Measurements from ENCODE around the gene HLA-DQB1. TPM values are rescaled to one million over a fixed set of nuclear protein-coding genes. Genes with fewer than 3 reads are reported as not detected.
"Not testable (repeated sequence)": the region's sequence is repeated elsewhere in the genome, so short reads cannot be mapped to it uniquely, and the experiment has no call there.

Gene HLA-DQB1
- total RNA-seq, 1 experiment from 2014 or later = 3.8 TPM

- no peaks in the 10 kb centered on the region for H3F3A ChIP-seq (ENCODE audit: insufficient read depth, low read depth)
- DNase-seq = no peak
- ChIA-PET POLR2A (ENCODE audit: unreplicated experiment) (no interaction called here), CTCF (no interaction called here)
- H3K9me2 ChIP-seq (ENCODE audit: insufficient read depth) = no peaks in the 10 kb centered on the region
- H3K4me3 ChIP-seq = no peak overlapping the region
- H3K27me3 ChIP-seq (ENCODE audit: insufficient read depth, low read depth) = peaks cover 25% of the 10 kb centered on the region
- H3K9me3 ChIP-seq (ENCODE audit: insufficient read depth, low read depth) = no peaks in the 10 kb centered on the region
- intact Hi-C loops (cut with micrococcal nuclease; ENCODE audit: unreplicated experiment) = no loop called here
- H3K36me3 ChIP-seq (ENCODE audit: low read depth) = no peaks in the 10 kb centered on the region
- no peaks in the 10 kb centered on the region for H4K20me1 ChIP-seq (ENCODE audit: insufficient read depth)
- no peak overlapping the region for H3K27ac ChIP-seq
- no peak overlapping the region for H2AFZ ChIP-seq
- H3K79me2 ChIP-seq (ENCODE audit: low read depth) = no peaks in the 10 kb centered on the region
- TF ChIP-seq CTCF (conservative IDR thresholded peaks at IDR 0.05) = no peak
- TF ChIP-seq EZH2 (IDR thresholded peaks at IDR 0.05; ENCODE audit: low read depth) = no peak
- no peak overlapping the region for H3K4me2 ChIP-seq
- H3K4me1 ChIP-seq (replicated peaks; ENCODE audit: insufficient read depth) = no peaks in the 10 kb centered on the region
- BruUV-seq (replicated peaks) = no TSS peak
These were observed 28.6 kb downstream of the HLA-DQB1 start for GRCh38 chr6:32637883-32638282.

GRCh38 chr6:32637219-32637880 is 29.1 kb downstream of the HLA-DQB1 start, which contains the start of gene HLA-DQA1:
HLA-DQA1 (plus strand) TSS chr6:32637406; CDS start chr6:32637459, 53 bp downstream.
- no peak within 1 kb of the TSS for H3K4me3 ChIP-seq
- no peak within 1 kb of the TSS for H3K4me2 ChIP-seq
- TF ChIP-seq CTCF (conservative IDR thresholded peaks at IDR 0.05) (no peak), EZH2 (IDR thresholded peaks at IDR 0.05; ENCODE audit: low read depth) (no peak)
- peaks cover 25% of the 10 kb centered on the region for H3K27me3 ChIP-seq (ENCODE audit: insufficient read depth, low read depth)
- no TSS peak for BruUV-seq (replicated peaks)
- ChIA-PET CTCF (no interaction called here), POLR2A (ENCODE audit: unreplicated experiment) (no interaction called here)
- no peaks in the 10 kb centered on the region for H3F3A ChIP-seq (ENCODE audit: insufficient read depth, low read depth)
- DNase-seq = no peak
- no peaks in the 10 kb centered on the region for H3K4me1 ChIP-seq (replicated peaks; ENCODE audit: insufficient read depth)
- no peaks in the 10 kb centered on the region for H4K20me1 ChIP-seq (ENCODE audit: insufficient read depth)
- no peaks in the 10 kb centered on the region for H3K9me3 ChIP-seq (ENCODE audit: insufficient read depth, low read depth)
- intact Hi-C loops (cut with micrococcal nuclease; ENCODE audit: unreplicated experiment) = no loop called here
- no peaks in the 10 kb centered on the region for H3K36me3 ChIP-seq (ENCODE audit: low read depth)
- no peak within 1 kb of the TSS for H2AFZ ChIP-seq
- no peaks in the 10 kb centered on the region for H3K79me2 ChIP-seq (ENCODE audit: low read depth)
- H3K27ac ChIP-seq = no peak within 1 kb of the TSS
- no peaks in the 10 kb centered on the region for H3K9me2 ChIP-seq (ENCODE audit: insufficient read depth)

GRCh38 chr6:32635526-32636123 is 30.8 kb downstream of the HLA-DQB1 start:
- CTCF ChIA-PET = no interaction called here
- no peaks in the 10 kb centered on the region for H3K9me3 ChIP-seq (ENCODE audit: insufficient read depth, low read depth)
- TF ChIP-seq CTCF (conservative IDR thresholded peaks at IDR 0.05) = no peak
- no peak for TF ChIP-seq EZH2 (IDR thresholded peaks at IDR 0.05; ENCODE audit: low read depth)
- no peak for DNase-seq
- H3K36me3 ChIP-seq (ENCODE audit: low read depth) = no peaks in the 10 kb centered on the region
- no TSS peak for BruUV-seq (replicated peaks)
- H3F3A ChIP-seq (ENCODE audit: insufficient read depth, low read depth) = no peaks in the 10 kb centered on the region
- H3K27ac ChIP-seq = no peak overlapping the region
- no peaks in the 10 kb centered on the region for H3K79me2 ChIP-seq (ENCODE audit: low read depth)
- H3K4me3 ChIP-seq = no peak overlapping the region
- POLR2A ChIA-PET (ENCODE audit: unreplicated experiment) = no interaction called here
- no peak overlapping the region for H3K4me2 ChIP-seq
- peaks cover 20% of the 10 kb centered on the region for H3K27me3 ChIP-seq (ENCODE audit: insufficient read depth, low read depth)
- no peaks in the 10 kb centered on the region for H3K9me2 ChIP-seq (ENCODE audit: insufficient read depth)
- no peaks in the 10 kb centered on the region for H3K4me1 ChIP-seq (replicated peaks; ENCODE audit: insufficient read depth)
- H4K20me1 ChIP-seq (ENCODE audit: insufficient read depth) = no peaks in the 10 kb centered on the region
- no peak overlapping the region for H2AFZ ChIP-seq
- intact Hi-C loops (cut with micrococcal nuclease; ENCODE audit: unreplicated experiment) = no loop called here

GRCh38 chr6:32629793-32630192 is 36.7 kb downstream of the HLA-DQB1 start:
- BruUV-seq (replicated peaks); H3K79me2 ChIP-seq (ENCODE audit: low read depth); H3K27ac ChIP-seq; H4K20me1 ChIP-seq (ENCODE audit: insufficient read depth); POLR2A ChIA-PET (ENCODE audit: unreplicated experiment); H3K4me1 ChIP-seq (replicated peaks; ENCODE audit: insufficient read depth); H3F3A ChIP-seq (ENCODE audit: insufficient read depth, low read depth); H3K9me2 ChIP-seq (ENCODE audit: insufficient read depth); CTCF ChIA-PET; H3K4me3 ChIP-seq; DNase-seq; H3K9me3 ChIP-seq (ENCODE audit: insufficient read depth, low read depth); H3K36me3 ChIP-seq (ENCODE audit: low read depth); H3K27me3 ChIP-seq (ENCODE audit: insufficient read depth, low read depth); H2AFZ ChIP-seq; intact Hi-C loops (cut with micrococcal nuclease; ENCODE audit: unreplicated experiment); H3K4me2 ChIP-seq: not testable (repeated sequence)
